ENCODE data around the gene MTHFR.

DNA sequence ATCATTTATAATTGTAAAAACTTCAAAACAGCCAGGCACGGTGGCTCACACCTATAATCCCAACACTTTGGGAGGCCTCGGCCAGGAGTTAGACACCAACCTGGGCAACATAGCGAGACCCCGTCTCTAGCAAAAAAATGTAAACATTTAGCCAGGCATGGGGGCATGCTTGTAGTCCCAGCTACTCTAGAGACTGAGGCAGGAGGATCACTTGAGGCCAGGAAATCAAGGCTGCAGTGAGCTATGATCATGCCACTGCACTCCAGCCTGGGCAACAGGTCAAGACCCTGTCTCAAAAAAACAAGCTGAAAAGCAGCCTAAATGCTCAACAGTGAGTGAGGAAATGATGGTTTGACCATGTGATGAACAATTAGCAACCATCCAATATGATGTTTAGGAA, 36.5 kb downstream of the MTHFR start:
- TF ChIP-seq CTCF (IDR thresholded peaks at IDR 0.05) = no peak
- no peak for TF ChIP-seq POLR2A (IDR thresholded peaks at IDR 0.05)
- TF ChIP-seq POLR2AphosphoS5 (IDR thresholded peaks at IDR 0.05; ENCODE audit: insufficient read depth in 1 of 2, low read depth in 1 of 2) = no peak

All from vagina (tissue), 2 donors.